Coronary artery (tissue), 2 donors: Measurements from ENCODE around the gene CD22.

Experiments
- DNase-seq: peaks from one replicate; pipeline ENCODE4 v3.0.0-alpha.2; 2017; ENCODE audit warnings: low spot score
- H3K27ac ChIP-seq, 2 donors: fragments of 200-600 bp; sonication (generic); one replicate each; pipeline ENCODE4 v1.5.1; 2016 to 2019
- H3K4me3 ChIP-seq: fragments of 200-600 bp; sonication (generic); 2 replicates; pipeline ENCODE4 v1.5.1; 2016; ENCODE audit warnings: mild to moderate bottlenecking, moderate library complexity
- TF ChIP-seq, protein P1 (sequence below): fragments of 200-600 bp; sonication (generic); IDR thresholded peaks from one replicate; pipeline ENCODE4 v1.5.1; 2019; ENCODE audit warnings: antibody characterized with exemption

Gene CD22

DNA sequence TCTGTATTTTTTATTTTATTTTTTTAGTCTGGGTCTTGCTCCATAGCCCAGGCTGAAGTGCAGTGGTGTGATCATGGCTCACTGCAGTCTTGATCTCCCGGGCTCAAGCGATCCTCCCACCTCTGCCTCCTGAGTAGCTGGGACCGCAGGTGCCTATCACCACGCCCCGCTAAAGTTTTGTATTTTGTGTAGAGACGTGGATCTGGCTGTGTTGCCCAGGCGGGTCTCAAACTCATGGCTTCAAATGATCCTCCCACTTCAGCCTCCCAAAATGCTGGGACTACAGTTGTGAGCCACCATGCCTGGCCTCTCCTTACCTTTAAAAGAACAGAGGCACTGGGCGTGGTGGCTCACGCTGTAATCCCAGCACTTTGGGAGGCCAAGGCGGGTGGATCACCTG lies 41.3 kb upstream of the CD22 start:
- TF ChIP-seq, protein P1, sequence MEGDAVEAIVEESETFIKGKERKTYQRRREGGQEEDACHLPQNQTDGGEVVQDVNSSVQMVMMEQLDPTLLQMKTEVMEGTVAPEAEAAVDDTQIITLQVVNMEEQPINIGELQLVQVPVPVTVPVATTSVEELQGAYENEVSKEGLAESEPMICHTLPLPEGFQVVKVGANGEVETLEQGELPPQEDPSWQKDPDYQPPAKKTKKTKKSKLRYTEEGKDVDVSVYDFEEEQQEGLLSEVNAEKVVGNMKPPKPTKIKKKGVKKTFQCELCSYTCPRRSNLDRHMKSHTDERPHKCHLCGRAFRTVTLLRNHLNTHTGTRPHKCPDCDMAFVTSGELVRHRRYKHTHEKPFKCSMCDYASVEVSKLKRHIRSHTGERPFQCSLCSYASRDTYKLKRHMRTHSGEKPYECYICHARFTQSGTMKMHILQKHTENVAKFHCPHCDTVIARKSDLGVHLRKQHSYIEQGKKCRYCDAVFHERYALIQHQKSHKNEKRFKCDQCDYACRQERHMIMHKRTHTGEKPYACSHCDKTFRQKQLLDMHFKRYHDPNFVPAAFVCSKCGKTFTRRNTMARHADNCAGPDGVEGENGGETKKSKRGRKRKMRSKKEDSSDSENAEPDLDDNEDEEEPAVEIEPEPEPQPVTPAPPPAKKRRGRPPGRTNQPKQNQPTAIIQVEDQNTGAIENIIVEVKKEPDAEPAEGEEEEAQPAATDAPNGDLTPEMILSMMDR, result no peak
- Histone ChIP-seq H3K4me3 (no peak overlapping the region), H3K27ac (no peak overlapping the region)
- no peak for DNase-seq

DNA sequence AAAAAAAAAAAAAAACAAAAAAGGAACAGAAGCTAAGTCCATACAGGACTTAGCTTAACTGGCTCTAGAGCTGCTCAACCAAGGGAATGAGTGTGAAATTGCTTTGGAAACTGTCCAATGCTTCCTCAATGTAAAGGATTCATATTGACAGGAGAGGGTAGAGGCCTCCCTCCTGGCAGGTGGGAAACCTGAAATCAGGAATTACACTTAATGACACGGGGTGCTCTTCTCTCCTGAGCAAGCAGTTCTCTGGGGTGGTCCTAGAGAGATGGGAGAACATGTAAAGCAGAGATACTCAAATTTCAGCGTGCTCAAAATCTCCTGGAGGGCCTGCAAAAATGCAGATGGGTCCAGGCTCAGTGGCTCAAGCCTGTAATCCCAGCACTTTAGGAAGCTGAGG lies 40.7 kb upstream of the CD22 start:
- TF ChIP-seq, protein P1, result no peak
- Histone ChIP-seq H3K4me3 (no peak overlapping the region), H3K27ac (no peak overlapping the region)
- DNase-seq, result no peak

DNA sequence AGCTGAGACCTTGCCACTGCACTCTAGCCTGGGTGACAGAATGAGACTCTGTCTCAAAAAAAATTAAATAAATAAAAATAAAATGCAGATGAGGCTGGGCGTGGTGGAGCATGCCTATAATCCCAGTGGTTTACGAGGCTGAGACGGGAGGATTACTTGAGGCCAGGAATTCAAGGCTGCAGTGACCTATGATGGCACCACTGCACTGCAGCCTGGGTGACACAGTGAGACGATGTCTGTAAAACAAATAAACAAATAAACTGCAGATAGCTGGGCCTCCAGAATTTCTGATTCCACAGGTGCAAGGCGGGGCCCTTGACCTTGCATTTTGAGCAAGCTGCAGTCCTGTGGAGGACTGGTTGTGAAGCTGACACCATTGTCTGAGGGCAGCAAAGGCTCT lies 40.1 kb upstream of the CD22 start:
- no peak for DNase-seq
- Histone ChIP-seq H3K4me3 (no peak overlapping the region), H3K27ac (no peak overlapping the region)
- TF ChIP-seq, protein P1, result no peak

DNA sequence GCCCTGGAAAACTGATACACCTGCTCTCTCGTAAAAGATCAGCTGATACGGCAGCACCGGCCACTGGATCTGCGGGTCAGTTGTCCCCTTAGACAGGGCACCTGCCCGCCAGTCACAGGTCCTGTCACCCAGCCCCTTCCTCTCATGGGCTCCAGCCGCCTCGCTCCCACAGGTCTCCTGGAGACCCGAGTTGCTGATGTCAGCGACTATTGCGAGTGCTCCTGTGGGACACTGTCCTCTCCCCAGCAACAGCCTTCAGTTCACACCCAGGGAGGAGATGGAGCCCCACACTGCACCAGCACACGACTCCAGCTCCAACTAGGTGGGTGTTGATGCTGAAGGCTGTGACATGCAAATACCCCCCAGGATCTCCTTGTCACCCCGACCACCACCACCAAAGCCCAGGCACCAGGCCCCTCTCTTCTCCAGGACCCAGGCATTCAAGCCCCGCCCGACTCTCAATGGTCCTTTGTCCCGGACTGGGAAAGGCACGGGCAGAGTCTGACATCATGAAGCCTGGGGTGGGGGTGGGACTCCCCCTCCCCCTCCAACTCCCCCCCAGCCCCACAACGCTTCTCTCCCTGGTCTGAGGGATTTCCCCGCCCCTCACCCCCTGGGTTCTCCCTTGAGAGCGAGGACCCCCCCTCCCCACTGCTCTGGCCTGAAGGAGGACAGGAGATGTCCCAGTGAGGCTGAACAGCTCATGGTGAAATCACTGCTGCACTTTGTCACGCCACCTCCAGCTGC lies 38.4 kb upstream of the CD22 start:
- no peak overlapping the region for H3K27ac ChIP-seq
- H3K4me3 ChIP-seq, result no peak overlapping the region
- DNase-seq, result no peak
- TF ChIP-seq, protein P1, result no peak

DNA sequence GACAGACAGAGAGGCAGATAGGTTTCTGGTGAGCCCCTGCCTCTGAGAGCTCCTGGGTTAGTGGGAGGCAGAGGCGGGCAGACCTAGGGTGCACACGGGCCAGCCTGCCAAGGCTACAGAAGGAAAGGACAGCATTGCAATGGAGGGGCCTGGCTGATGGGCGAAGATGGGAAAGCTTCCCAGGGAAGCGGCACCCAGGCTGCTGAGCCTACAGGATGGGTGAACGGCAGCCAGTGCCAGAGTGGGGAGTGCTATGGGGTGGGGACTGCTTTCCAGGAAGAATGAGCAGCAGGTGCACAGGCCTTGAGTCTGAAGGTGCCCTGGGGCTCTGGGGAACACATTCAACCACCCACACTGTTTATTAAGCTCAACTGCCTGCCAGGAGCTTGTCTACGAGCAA lies 37.7 kb upstream of the CD22 start:
- DNase-seq, result no peak
- TF ChIP-seq, protein P1, result no peak
- no peak overlapping the region for H3K4me3 ChIP-seq
- H3K27ac ChIP-seq, result no peak overlapping the region

DNA sequence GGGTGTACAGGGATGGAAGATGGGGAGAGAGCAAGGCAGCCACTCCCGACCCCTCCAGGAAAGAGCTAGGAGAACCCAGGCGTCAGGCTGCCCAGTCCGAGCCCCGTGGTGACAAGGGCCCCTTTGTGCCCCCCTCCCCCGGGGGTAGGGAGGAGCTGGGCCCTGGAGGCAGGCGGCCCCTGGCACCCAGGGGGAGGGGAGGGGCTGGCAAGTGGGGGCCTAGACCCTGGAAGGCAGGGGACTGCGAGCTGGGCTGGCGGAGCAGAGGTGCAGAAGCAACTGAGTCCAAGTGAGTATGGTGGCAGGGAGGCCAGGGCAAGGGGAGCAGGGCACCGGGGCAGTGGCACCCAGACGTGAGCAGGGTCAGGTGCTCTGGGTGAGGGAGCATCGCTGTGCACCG lies 37.1 kb upstream of the CD22 start, which contains the start of gene MAG:
TSS of gene MAG (plus strand) at position 246 of the 400 bp plus-strand sequence. CDS start 3,248 bp downstream, outside the sequence.
- no peak for DNase-seq
- H3K4me3 ChIP-seq, result no peak within 1 kb of the TSS
- TF ChIP-seq, protein P1, result no peak
- no peak within 1 kb of the TSS for H3K27ac ChIP-seq
